Glomerular visceral epithelial cell (primary cell): Measurements from ENCODE around the gene KCTD16.

Experiments
- DNase-seq: peaks from one replicate; pipeline ENCODE4 v3.0.0-alpha.2; 2016; ENCODE audit errors: extremely low spot score

KCTD16 gene

GRCh38 chr5:144460600-144460999 is 289.9 kb downstream of the KCTD16 start:
- peak; percentile 8 for DNase-seq

- DNase-seq, result no peak
Measured at GRCh38 chr5:144462577-144462976, 291.9 kb downstream of the KCTD16 start.

- DNase-seq, result no peak
Measured at GRCh38 chr5:144463481-144464223, 293.0 kb downstream of the KCTD16 start.

DNA sequence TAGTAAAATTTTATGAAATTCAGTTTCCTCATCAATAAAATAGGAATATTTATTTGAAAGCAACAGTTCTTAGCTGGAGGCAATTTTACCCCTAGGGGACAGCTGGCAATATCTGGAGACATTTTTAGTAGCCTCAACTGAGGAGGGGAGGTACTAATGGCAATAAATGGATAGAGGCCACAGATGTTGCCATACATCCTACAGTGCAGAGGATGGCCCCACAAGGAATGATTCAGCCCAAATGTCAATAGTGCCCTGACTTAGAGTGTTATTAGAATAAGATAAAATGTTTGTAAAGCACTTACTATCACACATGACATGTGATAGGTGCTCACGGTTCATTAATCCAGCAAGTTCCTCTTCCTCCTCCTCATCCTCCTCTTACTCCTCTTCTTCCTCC is 293.6 kb downstream of the KCTD16 start:
- DNase-seq, result no peak

DNA sequence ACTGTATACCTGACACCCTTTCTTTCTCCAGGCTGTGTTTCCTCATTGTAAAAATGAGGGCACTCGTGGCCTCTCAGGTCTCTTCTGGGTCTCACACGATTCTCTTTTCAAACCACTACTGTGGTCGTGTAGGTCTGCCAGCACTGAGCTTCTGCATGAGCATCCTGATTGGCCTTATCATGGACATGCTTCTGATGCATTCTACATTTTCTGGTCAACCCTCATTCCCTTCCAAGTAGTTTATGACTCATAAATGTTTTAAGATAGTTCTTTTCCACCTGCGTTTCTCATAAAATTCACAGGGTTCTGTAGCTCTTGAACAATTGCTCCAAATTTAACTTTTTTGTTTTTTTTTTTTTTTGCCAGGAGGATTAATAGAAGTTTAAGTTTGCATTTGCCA is 294.8 kb downstream of the KCTD16 start:
- no peak for DNase-seq

DNA sequence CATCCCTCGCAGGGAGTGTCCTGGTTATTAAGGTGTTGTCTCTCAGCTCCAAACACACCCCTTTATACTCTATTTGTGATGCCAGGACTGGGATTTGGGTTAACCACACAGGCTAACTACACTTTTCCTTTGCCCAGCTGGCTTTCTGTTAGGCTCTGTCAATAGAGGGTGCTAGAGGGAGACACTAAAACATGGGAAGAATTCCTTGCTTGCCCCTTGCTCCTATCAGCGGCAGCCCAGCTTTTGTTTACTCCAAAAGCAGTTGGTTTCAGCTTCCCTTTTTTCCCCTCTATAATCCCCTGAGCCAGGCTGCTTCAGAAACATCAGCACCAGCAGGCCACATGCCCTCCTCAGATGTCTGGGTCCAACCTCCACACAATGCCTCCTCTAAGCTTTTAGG is 297.1 kb downstream of the KCTD16 start:
- peak; percentile 56 for DNase-seq

DNA sequence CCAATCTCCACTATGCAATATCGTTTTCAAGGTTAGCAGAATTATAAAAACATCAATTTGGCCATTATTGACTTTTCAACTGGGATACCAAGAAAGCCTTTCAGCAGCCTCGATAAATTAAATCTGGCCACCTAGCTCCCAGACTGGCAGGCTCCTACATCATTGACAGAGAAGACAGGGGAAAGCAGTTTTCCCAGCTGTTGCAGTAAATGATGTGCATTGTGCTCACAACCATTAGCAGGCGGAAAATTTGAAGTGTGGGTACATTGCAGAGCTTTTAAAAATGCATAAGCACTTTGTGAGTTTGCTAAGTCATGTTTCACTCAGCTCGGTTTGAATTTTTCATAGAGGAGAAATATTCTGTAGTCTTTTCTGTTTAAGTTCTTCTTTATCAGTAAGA is 297.9 kb downstream of the KCTD16 start:
- peak; percentile 34 for DNase-seq

GRCh38 chr5:144469106-144469505 is 298.4 kb downstream of the KCTD16 start:
- DNase-seq, result peak; percentile 89

DNA sequence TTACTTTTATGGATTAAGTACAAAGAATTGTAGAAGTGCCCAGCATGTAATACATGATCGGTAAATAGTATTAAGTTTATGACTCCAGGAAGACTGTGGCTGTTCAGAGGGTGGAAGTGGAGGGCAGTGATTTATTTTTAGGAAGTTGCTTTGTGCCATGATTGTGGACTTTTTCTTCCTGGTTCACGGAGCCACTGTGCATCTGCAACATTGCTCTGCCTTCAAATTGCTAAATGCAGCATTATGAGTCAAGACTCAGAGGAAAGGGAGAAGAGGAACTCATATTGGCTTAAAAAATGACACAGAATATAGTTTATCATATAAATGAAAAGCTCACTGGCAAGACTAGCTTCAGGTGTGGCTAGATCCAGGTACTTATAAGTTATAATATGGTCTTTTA is 301.5 kb downstream of the KCTD16 start:
- DNase-seq, result no peak

DNA sequence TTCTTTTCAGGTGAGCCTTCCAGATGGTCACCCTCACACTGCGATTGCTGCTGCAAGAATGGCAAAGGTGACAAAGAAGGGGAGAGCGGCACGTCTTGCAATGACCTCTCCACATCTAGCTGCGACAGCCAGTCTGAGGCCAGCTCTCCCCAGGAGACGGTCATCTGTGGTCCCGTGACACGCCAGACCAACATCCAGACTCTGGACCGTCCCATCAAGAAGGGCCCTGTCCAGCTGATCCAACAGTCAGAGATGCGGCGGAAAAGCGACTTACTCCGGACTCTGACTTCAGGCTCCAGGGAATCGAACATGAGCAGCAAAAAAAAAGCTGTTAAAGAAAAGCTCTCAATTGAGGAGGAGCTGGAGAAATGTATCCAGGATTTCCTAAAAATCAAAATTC is 303.0 kb downstream of the KCTD16 start:
- DNase-seq, result no peak

GRCh38 chr5:144478565-144478964 is 307.9 kb downstream of the KCTD16 start:
- no peak for DNase-seq

- DNase-seq, result no peak
Measured at GRCh38 chr5:144481861-144482260, 311.2 kb downstream of the KCTD16 start.

GRCh38 chr5:144484124-144484897 is 313.6 kb downstream of the KCTD16 start:
- DNase-seq, result peak; percentile 58

- DNase-seq, result no peak
Measured at GRCh38 chr5:144485540-144485939, 314.9 kb downstream of the KCTD16 start.

GRCh38 chr5:144487207-144487606 is 316.5 kb downstream of the KCTD16 start:
- no peak for DNase-seq

- no peak for DNase-seq
Measured at GRCh38 chr5:144487761-144488160, 317.1 kb downstream of the KCTD16 start.

DNA sequence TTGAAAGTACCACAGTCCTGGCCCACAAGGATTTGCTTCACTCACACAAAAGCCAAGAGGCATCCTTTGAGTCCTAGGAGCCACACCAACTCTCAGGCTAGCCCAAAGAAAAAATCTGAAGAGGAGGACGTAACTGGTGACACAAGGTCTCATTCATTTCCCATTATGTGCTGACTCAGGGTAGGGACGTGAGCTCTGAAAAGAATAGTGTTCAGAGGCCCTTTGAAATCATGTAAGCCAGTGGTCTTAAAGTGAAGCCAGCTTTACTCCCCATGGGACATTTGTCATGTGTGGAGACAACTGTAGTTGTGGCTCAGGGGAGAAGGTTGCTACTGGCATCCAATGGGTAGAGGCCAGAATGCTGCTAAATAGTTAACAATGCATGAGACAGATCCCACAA is 332.4 kb downstream of the KCTD16 start:
- DNase-seq, result no peak

DNA sequence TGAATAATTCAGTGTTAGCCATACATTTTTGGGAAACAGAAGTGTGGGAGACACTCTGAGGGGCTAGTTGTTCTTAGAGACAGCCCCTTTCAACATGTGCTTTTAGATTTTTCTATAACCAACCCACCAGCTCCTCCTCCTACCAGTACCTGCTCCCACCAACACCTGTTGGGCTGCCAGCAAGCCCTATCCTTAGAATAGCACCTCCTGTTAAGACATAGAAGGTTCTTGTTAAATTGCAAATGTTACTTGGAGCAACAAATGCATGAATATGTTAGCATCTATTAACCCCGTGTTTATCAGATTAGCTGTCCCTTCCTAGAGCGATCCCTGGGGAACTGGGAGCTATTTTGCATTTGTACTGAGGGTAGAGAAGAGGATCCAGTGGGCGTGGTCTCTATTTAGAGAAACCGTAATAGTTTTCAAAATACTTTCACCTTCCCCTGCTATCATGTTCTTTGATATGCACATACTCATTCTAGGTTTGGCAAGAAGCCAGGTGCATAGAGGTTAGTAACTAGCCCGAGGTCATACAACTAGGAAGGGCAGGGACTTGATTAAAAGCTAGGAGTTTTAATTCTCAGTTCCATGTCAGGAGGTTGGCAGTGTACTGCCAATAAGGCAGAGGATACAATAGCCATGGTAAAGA is 334.4 kb downstream of the KCTD16 start:
- no peak for DNase-seq

DNA sequence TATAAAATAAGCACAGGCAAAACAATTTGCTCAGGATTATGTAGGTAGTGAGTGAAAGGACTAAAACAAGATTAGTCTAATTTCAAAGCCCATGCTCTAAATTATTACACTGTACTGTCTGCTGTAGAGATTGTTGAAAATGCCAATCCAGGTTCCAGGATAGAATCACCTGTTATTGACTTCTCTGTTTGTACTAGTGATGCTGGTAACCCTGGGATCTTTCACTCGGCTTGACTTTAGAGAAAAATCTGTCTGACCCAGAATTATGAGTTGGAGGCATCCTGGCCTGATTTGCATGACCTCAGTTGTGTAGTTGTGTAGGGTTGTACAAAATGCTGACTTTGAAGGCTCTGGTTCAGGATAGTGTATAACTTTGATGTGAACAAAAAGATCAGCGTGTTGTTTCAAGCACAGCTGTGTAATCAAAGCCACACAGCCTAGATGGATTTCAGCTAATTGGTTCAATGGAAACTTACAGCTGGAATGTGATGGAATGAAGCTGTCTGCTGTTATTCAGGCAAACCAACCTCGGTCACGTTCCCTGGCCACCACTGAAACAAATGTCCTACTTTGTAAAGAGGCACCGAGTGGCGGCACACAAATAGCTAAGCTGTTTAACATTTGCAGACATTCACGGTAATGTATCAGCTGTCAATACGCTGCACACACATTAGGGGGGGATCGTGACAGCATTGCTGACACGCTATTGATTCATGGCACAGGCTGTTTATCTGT is 340.3 kb downstream of the KCTD16 start:
- no peak for DNase-seq

- no peak for DNase-seq
Measured at GRCh38 chr5:144511580-144512072, 341.0 kb downstream of the KCTD16 start.

DNA sequence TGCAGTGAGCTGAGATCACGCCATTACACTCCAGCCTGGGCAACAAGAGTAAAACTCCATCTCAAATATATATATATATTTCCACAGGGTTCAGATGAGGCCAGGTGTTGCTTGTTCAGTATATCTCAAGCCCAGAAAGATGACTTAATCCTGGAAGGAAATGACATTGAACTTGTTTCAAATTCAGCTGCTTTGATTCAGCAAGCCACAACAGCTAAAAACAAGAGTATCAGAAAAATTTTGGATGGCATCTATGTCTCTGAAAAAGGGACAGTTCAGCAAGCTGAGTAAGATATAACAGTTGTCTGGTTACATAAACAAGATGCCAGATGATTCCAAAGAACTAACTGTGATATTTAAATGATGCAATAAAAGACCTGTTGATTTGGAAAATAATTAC is 352.0 kb downstream of the KCTD16 start:
- DNase-seq, result no peak

DNA sequence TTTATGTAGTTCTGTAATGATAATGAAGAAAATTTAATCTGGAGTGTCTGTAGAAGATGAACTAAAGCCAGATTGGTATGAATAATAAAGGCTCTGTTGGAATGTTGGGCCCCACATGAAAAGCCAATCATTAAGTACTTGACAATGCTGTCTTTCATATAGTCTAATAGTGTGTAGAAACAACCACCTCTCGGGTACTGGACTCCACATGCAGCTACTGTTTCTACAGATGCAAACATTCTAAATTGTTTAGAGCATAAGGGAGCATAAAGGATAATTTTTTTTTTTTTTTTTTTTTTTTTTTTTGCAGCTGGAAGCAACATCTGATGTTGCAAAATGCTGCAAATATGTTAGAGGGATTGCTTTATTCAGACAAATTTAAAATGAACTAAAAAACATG is 354.3 kb downstream of the KCTD16 start:
- no peak for DNase-seq
